OCI-LY7 (cell line): ENCODE measurements around the gene RASGRP3.

Experiments
- CTCF ChIP-seq: fragments of 200-600 bp; sonication (generic); conservative IDR thresholded peaks from 2 replicates; pipeline ENCODE4 v1.5.1; 2014; ENCODE audit warnings: mild to moderate bottlenecking, antibody characterized with exemption, low read length, moderate library complexity, mixed read lengths
- EZH2phosphoT487 ChIP-seq: fragments of 200-600 bp; sonication (generic); IDR thresholded peaks from 2 replicates; pipeline ENCODE4 v1.6.1; 2018; ENCODE audit warnings: low read depth, borderline replicate concordance, mild to moderate bottlenecking, mixed run types, antibody characterized with exemption, low read length, moderate library complexity, mixed read lengths

DNA sequence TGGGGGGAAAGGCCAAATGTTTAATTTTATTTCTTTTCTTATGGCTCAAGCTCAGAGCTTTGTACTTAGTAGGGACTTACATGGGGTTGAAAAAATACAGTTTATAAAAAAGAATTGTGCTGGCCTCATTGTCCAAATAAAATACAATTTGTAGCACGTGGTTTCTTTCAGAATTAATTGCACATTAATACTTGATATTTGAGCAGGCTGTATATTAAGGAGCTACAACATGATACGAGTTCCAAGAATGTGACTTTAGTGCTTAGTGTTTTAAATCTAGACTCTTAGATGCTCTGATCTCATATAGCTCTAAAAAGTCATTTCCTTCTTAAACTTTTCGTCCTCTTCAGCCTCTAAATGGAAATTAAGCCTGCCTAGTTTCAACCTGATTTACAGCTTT lies 46.4 kb upstream of the RASGRP3 start:
- no peak for TF ChIP-seq CTCF
- no peak for TF ChIP-seq EZH2phosphoT487
